Loucy (cell line): ENCODE results near the gene SRGAP1.
"Not testable (repeated sequence)": the region's sequence is repeated elsewhere in the genome, so short reads cannot be mapped to it uniquely, and the experiment has no call there.

ENCODE experiments used
- H2AFZ ChIP-seq: fragments of 200-600 bp; sonication (generic); 2 replicates; pipeline ENCODE4 v1.6.0; 2016; ENCODE audit warnings: antibody characterized with exemption, mild to moderate bottlenecking, low read length, moderate library complexity
- H3F3A ChIP-seq: fragments of 200-600 bp; 2 replicates; pipeline ENCODE4 v1.6.0; 2016; ENCODE audit warnings: antibody characterized with exemption, low read depth, mild to moderate bottlenecking
- H3K27me3 ChIP-seq: fragments of 200-600 bp; sonication (generic); 2 replicates; pipeline ENCODE4 v1.6.1; 2014; ENCODE audit warnings: low read length, mild to moderate bottlenecking; ENCODE audit not compliant: insufficient read depth, poor library complexity, severe bottlenecking
- H3K36me3 ChIP-seq: fragments of 200-600 bp; sonication (generic); 2 replicates; pipeline ENCODE4 v1.6.1; 2016; ENCODE audit warnings: low read length; ENCODE audit not compliant: insufficient read depth
- H3K4me1 ChIP-seq: fragments of 200-600 bp; sonication (generic); 2 replicates; pipeline ENCODE4 v1.5.1; 2014; ENCODE audit warnings: low read length, mild to moderate bottlenecking; ENCODE audit not compliant: insufficient read depth, poor library complexity, severe bottlenecking
- H3K4me2 ChIP-seq: fragments of 200-600 bp; sonication (generic); 2 replicates; pipeline ENCODE4 v1.6.0; 2014; ENCODE audit warnings: antibody characterized with exemption, low read length, low read depth, mild to moderate bottlenecking; ENCODE audit not compliant: poor library complexity, severe bottlenecking
- H3K4me3 ChIP-seq: fragments of 200-600 bp; sonication (generic); 2 replicates; pipeline ENCODE4 v1.5.1; 2014; ENCODE audit warnings: low read length, mild to moderate bottlenecking, mixed read lengths; ENCODE audit not compliant: poor library complexity, severe bottlenecking
- H3K79me2 ChIP-seq: fragments of 200-600 bp; sonication (generic); 2 replicates; pipeline ENCODE4 v1.6.1; 2014; ENCODE audit warnings: low read length; ENCODE audit not compliant: insufficient read depth
- H3K9ac ChIP-seq: fragments of 200-600 bp; sonication (generic); 2 replicates; pipeline ENCODE4 v1.6.0; 2014; ENCODE audit warnings: mild to moderate bottlenecking, low read depth, low read length, moderate library complexity; ENCODE audit not compliant: poor library complexity, severe bottlenecking
- H3K9me2 ChIP-seq: fragments of 200-600 bp; sonication (generic); replicated peaks from 2 replicates; pipeline ENCODE4 v1.6.1; 2016; ENCODE audit warnings: low read depth, low read length, mixed read lengths
- H3K9me3 ChIP-seq: fragments of 200-600 bp; sonication (generic); 2 replicates; pipeline ENCODE4 v1.6.1; 2014; ENCODE audit warnings: mild to moderate bottlenecking, antibody characterized with exemption, low read length, low read depth; ENCODE audit not compliant: insufficient read depth
- H4K20me1 ChIP-seq: fragments of 200-600 bp; sonication (generic); 2 replicates; pipeline ENCODE4 v1.6.0; 2014; ENCODE audit warnings: antibody characterized with exemption, low read length, mild to moderate bottlenecking; ENCODE audit not compliant: insufficient read depth, poor library complexity, severe bottlenecking
- CTCF ChIP-seq: fragments of 200-600 bp; sonication (generic); conservative IDR thresholded peaks from 2 replicates; pipeline ENCODE4 v1.5.1; 2014; ENCODE audit warnings: mild to moderate bottlenecking, antibody characterized with exemption, low read length
- EZH2phosphoT487 ChIP-seq: fragments of 200-600 bp; IDR thresholded peaks from 2 replicates; pipeline ENCODE4 v1.6.1; 2018; ENCODE audit warnings: antibody characterized with exemption, mild to moderate bottlenecking, moderate library complexity, borderline replicate concordance

Gene SRGAP1

GRCh38 chr12:64116969-64117368 lies 272.5 kb downstream of the SRGAP1 start:
- no peaks in the 10 kb centered on the region for H3K9me3 ChIP-seq
- no peak overlapping the region for H2AFZ ChIP-seq
- no peaks in the 10 kb centered on the region for H3F3A ChIP-seq
- H3K4me1 ChIP-seq: no peaks in the 10 kb centered on the region
- no peak overlapping the region for H3K4me3 ChIP-seq
- no peak overlapping the region for H3K9ac ChIP-seq
- no peaks in the 10 kb centered on the region for H4K20me1 ChIP-seq
- H3K4me2 ChIP-seq: no peak overlapping the region
- no peaks in the 10 kb centered on the region for H3K9me2 ChIP-seq
- H3K79me2 ChIP-seq: no peaks in the 10 kb centered on the region
- no peak for TF ChIP-seq EZH2phosphoT487
- no peaks in the 10 kb centered on the region for H3K36me3 ChIP-seq
- H3K27me3 ChIP-seq: no peaks in the 10 kb centered on the region

- H4K20me1 ChIP-seq: no peaks in the 10 kb centered on the region
- H3F3A ChIP-seq: no peaks in the 10 kb centered on the region
- H3K4me3 ChIP-seq: no peak overlapping the region
- H3K4me1 ChIP-seq: no peaks in the 10 kb centered on the region
- H3K9me2 ChIP-seq: no peaks in the 10 kb centered on the region
- H3K79me2 ChIP-seq: no peaks in the 10 kb centered on the region
- no peaks in the 10 kb centered on the region for H3K36me3 ChIP-seq
- H3K9me3 ChIP-seq: no peaks in the 10 kb centered on the region
- TF ChIP-seq EZH2phosphoT487 (no peak), CTCF (no peak)
- H2AFZ ChIP-seq: no peak overlapping the region
- H3K27me3 ChIP-seq: no peaks in the 10 kb centered on the region
- H3K4me2 ChIP-seq: no peak overlapping the region
- H3K9ac ChIP-seq: no peak overlapping the region
Measured at GRCh38 chr12:64120568-64120967, 276.1 kb downstream of the SRGAP1 start.

- not testable (repeated sequence) for H3K9ac ChIP-seq, H3K9me2 ChIP-seq, H4K20me1 ChIP-seq, H2AFZ ChIP-seq, H3K4me3 ChIP-seq, H3K36me3 ChIP-seq, H3K4me2 ChIP-seq, H3K9me3 ChIP-seq, H3K27me3 ChIP-seq, H3K79me2 ChIP-seq, H3F3A ChIP-seq, H3K4me1 ChIP-seq
Measured at GRCh38 chr12:64121086-64121485, 276.6 kb downstream of the SRGAP1 start.

- TF ChIP-seq CTCF: no peak
- no peak for TF ChIP-seq EZH2phosphoT487
- no peaks in the 10 kb centered on the region for H3K79me2 ChIP-seq
- no peak overlapping the region for H3K4me2 ChIP-seq
Measured at GRCh38 chr12:64122154-64122553, 277.7 kb downstream of the SRGAP1 start.

More at GRCh38 chr12:64122154-64122553, 277.7 kb downstream of the SRGAP1 start:
- H3K9me3 ChIP-seq: no peaks in the 10 kb centered on the region
- H3K4me3 ChIP-seq: no peak overlapping the region
- no peaks in the 10 kb centered on the region for H4K20me1 ChIP-seq
- no peaks in the 10 kb centered on the region for H3K27me3 ChIP-seq
- no peaks in the 10 kb centered on the region for H3K9me2 ChIP-seq
- H3K4me1 ChIP-seq: no peaks in the 10 kb centered on the region
- H2AFZ ChIP-seq: no peak overlapping the region
- H3F3A ChIP-seq: no peaks in the 10 kb centered on the region
- H3K36me3 ChIP-seq: no peaks in the 10 kb centered on the region
- no peak overlapping the region for H3K9ac ChIP-seq
